HS-27A (cell line): ENCODE results near the gene ABTB2.

Experiments used
- DNase-seq: peaks from one replicate; pipeline ENCODE4 v3.0.0-alpha.2; 2012; ENCODE audit warnings: low read depth, missing footprints

The ABTB2 gene

DNA sequence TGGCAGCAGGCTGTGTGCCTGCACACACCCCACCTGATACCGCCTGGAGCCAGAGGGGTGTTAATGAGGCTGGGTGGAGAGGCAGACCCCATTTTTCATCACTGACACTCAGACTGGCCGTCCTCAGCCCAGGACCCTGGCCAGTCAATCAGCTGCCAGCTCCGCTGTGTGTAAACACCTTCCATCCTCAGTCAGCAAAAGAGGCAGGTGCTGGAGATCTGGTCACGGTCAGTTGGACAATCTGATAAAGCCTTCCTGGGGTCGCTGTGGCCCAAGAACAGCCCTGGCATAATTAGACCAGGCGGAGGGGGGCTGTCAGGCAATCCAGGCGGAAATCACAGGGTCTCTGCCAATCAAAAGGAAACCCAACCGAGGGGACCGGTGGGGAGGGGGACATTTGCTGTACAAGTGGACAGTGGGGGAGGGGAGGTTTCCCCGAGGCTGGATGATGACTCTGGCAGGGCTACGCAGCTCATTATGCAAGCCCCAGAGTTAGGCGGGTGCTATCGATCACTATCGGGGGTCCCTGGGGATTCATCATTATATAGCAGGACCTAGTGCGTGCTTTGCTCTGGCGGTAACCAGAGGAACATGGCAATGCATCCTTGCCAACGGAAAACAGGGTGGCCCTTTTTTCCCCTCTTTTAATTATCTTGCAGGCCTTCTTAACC lies 72.9 kb downstream of the ABTB2 start:
- DNase-seq = no peak

DNA sequence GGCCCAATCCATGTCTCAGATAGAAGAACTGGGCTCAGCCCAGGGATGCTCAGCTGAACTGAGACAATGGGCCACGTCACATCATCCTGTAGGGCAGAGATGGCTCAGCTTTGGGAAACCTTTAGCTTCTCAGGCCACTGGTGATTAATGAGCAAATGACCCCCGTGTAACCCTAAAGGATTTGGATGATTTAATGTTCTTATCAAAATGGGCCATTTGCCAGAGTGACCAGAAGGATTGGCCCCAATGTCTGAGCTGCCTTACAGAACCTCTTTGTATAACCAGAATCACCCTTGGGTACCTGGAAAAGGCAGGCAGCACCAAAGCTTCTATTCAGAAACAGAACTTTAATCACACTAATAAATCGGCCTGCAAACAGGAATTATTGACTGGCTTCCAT lies 73.7 kb downstream of the ABTB2 start:
- DNase-seq = no peak

DNA sequence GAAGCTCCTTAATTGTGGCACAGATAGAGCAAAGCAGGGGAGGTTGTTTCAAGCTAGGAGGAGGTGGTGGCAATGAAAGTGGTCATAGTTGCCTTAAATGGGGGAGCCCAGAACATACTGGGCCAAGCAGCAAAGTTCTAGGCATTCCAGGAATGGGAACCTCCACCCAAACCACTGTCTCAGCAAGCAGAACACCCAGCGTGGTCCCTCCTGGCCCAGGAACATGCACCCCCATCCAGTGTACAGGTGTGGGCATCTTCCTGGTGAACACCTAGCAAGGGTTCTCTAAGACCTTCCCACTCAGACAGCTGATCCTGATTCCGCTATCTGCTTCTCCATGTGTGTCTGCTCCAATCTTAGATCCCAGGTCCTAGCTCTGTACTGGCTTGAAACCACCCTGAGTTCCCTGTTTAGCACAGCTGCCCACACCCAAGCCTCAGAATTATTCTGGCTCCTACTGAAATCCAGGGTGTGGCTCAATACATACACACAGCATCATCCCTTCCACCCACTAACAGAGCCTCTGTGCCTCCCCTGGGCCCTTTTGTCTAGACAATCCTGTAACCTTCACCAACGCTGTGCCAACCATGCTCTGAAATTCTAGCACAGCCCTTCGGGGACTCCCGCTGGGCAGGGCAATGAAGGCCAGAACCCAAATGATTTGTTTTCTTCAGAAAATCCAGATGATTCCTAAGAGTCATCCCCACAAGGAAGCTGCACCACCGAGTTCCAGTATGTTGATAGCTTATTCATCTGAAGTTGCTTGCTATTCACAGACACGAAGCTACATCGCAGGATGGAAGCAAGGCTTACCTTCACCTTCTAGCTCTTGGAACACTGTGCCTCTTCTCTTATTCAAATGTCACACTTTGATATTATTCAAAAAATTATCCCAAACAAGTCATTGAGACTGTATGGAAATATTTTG lies 76.6 kb downstream of the ABTB2 start:
- DNase-seq = no peak

DNA sequence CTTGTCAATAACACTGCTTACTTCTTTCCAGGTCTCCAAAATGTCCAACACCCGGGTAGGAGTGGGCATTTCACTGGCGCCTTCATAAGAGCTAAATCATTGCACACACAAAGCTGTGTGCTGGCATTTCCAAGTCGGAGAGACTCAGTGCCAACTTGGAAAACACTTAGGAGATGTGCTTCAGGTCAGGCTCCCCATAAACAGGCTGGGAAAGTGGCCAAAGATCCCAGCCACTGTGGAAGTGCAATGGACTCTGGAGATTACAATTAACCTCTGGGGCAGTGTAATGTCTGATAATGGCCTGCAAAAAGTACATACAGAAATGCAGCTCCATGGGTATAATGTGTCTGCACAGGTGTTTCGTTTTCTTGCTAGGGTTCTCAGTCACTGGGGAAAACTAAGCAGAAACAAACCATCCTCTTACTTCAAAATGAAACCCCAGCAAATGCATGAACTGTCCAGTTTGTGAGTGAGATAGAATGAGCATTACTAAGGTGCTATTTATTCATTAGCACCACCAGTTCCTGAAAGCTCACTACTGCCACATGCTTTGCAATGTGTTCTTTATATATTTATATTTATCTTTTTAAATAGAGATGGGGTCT lies 79.0 kb downstream of the ABTB2 start:
- no peak for DNase-seq

DNA sequence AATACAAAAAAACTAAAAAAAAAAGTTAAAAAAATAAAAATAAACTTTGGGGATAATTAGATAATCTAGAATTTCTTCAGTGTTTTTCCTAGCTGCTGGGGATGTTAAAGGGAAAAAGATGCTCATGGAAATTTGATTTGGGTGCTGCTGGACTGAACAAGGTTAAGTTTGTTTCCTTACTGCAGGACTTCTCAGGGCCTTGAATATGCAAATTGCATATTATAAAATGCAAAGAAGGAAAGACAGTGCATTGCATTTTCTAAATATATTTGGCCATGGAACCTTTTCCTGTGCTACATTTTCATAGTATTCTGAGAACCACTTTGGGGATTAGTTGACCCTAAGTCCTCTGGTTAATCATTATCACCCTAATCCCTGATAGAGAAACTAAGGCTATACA lies 79.6 kb downstream of the ABTB2 start:
- DNase-seq = no peak

DNA sequence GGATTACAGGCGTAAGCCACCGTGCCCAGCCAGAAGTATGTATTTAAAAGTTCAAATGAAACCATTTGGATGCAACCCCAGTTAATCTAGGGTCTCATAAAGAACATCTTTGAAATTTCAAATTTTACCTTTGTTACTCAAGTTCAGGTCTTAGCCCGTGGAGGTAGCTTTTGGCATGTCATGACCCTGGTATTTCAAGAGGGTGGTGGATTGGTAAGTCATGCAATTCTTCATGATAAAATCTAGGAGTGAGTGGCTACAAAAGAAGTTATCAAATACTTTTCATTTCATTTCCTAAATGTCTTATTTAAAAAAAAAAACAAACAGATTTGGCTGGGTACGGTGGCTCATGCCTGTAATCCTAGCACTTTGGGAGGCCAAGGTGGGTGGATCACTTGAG lies 80.6 kb downstream of the ABTB2 start:
- DNase-seq = no peak

DNA sequence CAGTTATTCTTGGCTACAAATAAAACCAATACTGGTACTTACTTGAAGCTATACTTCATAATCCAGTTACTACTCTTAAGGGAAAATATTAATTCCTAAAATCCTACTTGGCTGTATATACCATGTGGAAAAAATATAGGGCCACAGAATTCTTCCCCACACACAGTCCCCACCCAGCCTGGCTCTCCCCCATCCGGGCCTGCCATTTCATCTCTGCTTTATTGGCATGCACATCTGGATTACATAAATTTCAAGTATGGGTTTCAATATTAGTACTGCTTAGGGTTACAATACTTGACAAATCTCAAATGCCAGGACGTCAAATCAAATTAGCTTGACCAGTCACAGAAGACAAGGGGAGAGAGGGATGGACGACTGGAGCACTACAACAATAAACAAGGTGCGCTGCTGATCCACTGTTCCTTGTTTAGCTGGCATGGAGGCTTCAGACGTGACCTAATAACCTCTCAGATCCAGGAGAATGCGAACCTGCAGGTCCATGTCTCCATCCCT lies 81.4 kb downstream of the ABTB2 start:
- no peak for DNase-seq

DNA sequence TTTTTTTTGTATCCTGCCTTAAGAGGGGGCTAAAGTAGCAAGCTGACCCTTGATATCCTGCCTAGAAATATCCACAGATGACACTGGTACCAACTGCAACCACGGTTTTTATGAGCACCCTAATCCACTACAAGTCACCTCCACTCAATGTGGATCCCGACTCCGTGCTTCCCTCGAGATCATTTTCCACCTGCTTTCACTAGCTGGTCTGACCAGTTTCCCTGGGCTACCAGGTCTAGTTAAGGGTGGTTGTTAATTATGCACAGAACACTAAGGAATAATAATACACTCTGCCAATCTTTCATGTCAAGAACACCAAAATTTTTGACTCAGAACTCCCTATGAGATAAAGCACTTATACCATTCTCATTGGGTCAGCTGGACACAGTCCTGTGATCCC lies 82.3 kb downstream of the ABTB2 start:
- DNase-seq = no peak

DNA sequence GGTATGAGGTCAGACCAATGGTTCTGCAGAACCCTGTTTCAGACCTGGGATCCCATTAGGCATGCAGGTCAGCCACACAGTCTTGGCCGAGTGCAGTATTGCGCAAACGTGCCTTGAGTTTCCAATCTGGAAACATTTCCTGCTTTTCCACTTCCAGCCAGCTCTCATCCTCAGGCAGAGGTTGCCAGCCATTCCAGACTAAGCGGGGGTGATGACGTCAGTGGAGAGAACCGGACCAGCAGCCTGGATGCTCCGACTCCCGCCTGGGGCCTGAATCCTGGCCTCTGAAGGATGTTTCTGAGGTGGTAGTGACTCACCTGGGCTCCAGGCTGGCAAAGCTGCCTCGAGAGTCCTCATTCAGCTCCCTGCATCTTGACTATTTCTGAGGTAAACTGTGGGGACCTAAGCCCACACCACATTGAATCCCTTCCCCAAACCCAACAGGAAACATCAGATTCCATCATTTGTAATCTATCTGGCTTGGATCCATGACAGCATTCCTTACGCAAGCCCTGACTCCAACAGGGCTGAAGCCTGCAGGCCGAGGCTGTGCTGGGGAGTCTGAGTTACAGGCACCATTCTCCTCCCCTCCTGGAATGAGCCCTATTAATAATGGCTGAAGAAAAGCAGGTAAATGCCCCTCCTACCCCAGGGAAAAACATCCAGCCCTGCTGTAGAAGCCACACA lies 83.0 kb downstream of the ABTB2 start:
- DNase-seq = peak; percentile 68

DNA sequence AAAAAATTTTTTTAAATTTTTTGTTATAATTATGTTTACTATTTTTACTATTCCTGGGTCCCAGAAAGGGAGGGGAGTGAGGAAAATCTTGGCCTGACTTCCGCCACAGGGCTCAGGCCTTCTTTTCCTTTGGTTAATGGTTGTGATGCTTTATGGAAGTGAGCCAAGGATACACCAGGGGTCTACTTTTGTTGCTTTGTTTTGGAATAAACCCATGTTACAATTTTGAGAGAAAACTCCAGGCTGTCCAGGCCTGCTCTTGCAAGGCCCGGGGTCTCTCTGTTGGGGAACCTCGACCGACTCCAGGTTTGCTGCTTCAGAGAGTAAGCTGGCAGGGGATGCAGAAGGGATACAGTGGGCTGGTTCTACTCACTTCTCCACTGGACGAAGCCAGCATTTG lies 84.7 kb downstream of the ABTB2 start:
- DNase-seq = no peak

DNA sequence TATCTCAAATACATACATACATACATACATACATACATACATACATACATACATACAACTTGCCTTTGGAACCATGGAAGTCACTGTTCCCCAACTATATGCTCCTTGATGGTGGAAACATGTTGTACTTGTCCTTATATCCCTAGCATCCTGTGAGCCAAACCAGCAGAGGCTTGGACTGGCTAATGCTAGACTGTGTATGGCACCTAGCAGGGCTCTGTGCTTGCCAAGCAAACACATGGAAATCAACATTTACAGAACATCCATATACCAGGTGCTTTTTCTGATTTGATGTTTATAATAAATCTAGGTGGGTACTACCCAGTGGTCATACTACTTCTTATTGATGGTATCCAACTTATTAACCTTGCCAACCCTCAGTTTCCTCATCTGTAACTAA lies 86.1 kb downstream of the ABTB2 start:
- DNase-seq = no peak

DNA sequence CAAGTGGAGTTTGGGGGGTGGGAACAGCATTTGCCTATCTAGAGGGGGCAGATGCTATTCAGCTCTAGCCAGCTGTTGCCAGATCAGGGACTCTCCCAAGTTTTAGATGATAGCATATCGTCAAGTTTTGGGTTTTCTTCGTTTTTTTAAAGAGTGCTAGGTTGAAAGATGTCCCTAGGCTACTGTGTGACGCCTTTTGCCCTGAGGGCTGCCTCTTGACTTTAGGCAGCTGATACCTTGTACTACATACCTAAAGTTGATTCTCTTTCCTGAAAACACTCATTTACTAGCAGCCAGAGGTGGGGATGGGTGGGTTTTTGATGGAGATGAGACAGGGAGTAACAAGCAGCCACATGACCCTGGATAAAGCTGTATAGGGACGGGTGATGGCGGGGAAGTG lies 87.1 kb downstream of the ABTB2 start:
- no peak for DNase-seq

DNA sequence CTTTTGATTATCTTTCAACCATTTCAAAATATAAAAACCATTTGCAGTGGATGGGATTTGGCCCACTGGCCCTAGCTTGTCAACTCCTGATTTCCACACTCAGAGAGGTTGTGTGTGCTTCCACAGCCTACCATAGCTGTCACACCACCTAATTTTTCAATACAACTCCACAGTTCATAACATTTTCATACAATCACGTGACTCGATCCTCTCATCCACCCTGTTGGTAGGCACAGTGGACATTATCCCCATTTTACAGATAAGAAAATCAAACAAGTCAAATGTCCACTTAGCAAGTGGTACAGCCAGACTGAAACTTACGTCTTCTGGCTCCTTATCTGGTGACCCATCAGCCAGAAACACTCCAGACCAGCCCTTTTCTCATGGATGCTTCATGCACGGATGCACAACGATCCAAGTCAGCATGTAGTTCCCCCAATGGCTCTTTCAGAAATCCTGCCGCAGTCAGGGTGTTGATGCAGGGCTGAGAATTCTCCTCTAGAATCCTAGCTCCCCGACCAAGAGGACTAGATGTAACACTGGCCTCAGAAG lies 88.0 kb downstream of the ABTB2 start:
- no peak for DNase-seq

DNA sequence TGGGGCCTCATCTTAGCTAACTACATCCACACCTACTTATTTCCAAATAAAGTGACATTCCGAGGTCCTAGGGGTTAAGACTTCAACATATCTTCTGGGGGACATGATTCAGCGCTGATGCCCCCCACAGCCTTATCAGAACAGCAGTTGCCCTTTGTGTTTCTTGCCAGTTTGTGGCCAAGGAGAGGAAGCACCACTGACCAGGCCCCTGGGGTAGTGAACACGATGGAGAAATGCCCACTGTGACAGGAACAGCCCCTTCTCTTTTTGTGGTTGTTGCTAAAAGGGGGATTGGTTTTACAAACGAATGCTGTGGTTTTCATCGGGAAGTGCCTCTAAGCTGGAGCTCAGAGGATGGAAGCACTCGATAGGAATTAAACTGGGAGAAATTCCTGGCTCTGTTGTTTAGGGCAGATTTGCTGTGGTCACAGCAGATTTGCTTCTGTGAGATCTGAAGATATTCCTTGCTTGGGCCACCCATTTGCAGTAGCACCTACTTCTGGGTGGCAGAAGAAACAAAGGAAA lies 88.8 kb downstream of the ABTB2 start:
- no peak for DNase-seq

DNA sequence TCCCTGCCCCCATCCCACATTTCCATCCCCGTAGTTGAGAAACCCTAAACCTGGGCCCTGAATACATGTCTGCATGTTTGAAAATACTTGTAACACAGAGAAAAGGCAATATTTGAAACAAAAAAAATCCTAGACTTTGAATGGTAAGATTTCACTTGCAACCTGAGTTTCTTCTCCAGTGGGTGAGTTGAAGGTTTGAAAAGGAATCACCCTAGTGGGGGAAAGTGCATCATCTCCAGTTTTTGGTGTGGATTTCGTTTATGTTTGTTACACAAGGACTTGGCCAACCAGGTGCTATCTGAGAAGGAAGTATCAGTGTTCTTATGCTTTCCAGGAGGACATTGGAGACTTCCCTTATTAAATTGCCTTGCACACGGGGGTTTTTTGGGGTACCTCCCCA lies 90.4 kb downstream of the ABTB2 start:
- DNase-seq = no peak

DNA sequence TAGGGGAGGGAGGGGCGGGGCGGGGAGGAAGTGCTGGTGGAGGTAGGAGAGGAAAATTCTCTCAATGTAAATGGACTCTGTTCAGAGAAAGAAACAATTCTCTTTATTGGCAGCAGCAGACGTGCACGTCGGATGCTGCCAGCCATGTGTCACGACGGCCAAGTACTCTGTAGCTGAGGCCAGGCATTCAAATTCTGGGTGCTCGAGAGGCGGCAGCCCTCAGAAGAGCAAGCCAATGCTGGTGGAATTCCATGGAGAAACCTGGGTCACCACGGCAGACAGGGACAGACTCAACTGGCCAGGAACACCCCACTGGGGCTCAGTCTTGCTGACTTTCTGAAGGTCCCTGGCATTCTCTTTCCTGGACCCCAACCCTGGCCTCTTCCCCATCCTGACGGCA lies 90.8 kb downstream of the ABTB2 start:
- no peak for DNase-seq

DNA sequence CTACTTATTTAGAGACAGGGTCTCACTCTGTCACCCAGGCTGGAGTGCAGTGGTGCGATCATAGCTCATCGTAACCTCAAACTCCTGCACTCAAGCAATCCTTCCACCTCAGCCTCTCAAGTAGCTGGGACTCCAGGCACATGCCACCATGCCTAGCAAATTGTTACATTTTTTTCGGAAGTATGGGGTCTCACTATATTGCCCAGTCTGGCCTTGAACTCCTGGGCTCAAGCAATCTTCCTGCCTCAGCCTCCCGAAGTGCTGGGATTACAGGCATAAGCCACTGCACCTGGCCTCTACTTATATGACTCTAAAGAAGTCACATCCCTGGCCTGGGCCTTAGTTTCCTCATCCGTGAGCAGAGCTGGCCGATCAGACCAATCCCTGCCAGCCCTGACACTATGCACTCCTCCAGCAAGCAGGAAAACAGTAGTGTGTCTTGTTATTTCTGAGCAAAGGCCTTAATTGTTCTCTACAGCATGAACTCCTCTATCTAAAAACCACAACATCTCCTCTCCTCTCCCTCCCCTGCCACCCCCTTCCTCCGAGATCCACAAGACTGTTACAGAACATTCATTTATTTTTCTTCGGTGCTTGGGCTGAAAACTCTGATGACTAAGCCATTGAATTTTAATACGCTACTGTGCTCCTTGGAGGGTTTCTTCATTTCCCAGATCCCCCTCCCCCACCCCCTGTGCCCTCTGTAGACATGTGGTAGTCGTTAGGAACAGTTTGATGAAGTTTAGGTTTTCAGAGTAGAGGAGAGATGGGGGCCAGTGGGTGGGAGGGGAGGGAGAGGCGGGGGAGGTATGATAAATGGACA lies 91.5 kb downstream of the ABTB2 start:
- no peak for DNase-seq

DNA sequence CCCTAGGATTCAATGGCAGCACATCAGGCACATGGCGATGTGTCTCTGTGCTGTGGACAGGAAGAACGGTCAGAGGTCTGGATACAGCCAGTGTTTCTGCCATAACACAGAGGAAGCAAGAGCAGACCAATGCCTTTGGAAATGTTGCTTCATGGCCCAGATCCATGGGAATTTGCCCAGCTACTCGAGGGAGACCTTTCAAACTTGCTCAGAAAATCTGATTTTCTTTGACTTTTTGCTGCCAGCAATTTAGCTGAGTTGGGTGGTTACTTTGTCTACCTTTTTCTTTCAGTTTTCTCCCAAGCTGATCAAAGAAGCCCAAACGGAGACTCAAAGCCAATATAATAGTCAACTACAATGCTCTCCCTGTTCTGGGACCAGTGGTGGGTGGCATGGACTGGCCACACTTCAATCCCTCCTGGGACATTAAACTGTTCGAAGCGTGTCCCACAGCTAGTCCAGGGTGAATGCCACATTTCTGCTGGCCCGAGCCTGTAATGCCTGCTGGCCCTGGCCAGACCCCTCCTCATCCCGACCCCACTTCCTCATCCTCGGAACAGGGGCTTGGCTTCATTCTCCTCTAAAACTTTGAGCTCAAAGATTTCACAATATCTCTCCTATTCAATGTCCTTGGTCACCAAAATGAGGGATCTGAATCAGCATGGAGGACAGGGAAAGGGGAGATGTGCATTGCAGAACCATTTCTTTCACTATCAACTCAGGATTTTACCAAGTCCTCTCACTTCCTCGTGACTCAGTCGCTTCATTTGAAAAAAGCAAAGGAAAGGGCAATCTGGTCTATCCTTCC lies 93.3 kb downstream of the ABTB2 start:
- no peak for DNase-seq

DNA sequence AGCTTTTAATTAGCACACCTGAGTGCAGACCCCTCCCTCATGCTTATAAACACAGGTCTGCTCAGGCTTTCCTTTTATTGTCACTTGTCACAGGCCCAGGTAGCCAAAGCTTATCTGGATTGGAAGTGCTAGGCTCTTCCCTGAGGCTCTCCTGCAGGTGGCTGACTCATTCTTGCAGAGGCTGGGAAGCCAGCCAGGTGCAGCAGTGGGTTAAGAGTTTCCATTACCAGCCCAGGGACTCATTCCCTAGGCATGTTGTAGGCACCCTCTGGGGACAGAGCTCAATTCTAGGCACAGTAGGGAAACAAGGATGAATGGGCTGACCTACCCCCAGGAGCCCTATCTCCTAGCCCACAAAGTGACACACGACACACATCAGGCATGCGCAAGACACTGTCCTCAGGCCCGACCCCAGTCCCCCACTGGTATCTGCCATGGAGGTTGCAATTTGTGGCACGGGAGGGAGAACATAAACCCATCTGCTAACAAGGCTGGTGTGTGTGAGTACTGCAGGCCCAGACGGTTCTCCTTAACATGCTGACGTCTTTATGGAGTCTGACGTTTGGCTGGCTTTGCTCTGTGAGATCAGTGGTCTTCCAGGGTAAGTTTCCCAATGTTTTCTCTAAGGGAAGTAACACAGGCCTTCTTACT lies 94.2 kb downstream of the ABTB2 start:
- DNase-seq = no peak
